Pancreas (tissue), 10 donors: Measurements from ENCODE around the gene CCDC187. TPM values are rescaled to one million over a fixed set of nuclear protein-coding genes. Genes with fewer than 3 reads are reported as not detected.

ENCODE experiments used
- ATAC-seq, 4 donors: fragments of 200-7000 bp; cut with Tn5 transposase; one replicate each; pipeline versions ENCODE4 v1.8.0 to v1.9.1; 2020; ENCODE audit warnings: mild to moderate bottlenecking in 4 of 4, moderate library complexity in 4 of 4
- DNase-seq, 6 donors: peaks; one replicate each; pipeline ENCODE4 v3.0.0-alpha.2; 2020
- FAIRE-seq: peaks from 2 replicates; lab custom pipeline; 2012; peaks lifted over from hg19 to GRCh38; lab: Jason Lieb, UNC
- H3K27ac ChIP-seq, 4 donors: fragments of 200-600 bp; sonication (generic); 1 replicate in 3 of 4; 2 replicates in 1 of 4; pipeline versions ENCODE4 v1.5.0 to v1.8.0; 2020
- H3K27me3 ChIP-seq, 4 donors: fragments of 200-600 bp; one replicate each; pipeline ENCODE4 v1.8.0; 2021
- H3K36me3 ChIP-seq, 3 donors: fragments of 200-600 bp; sonication (generic) in 1 of 3; one replicate each; pipeline versions ENCODE4 v1.5.0 to v1.8.0; 2020 to 2021
- H3K4me1 ChIP-seq, 3 donors: fragments of 200-600 bp; one replicate each; pipeline ENCODE4 v1.8.0; 2021
- H3K4me3 ChIP-seq, 4 donors: fragments of 200-600 bp; sonication (generic) in 2 of 4; one replicate each; pipeline versions ENCODE4 v1.5.0 to v1.8.0; 2020 to 2021
- H3K9me3 ChIP-seq, 4 donors: fragments of 200-600 bp; one replicate each; pipeline ENCODE4 v1.8.0; 2021
- WGBS, 2 donors: extraction: QIAGEN DNeasy Blood & Tissue Kit; methylation state at CpG; one replicate each; pipeline ENCODE4 v1.1.7; 2013; 5-methylcytosine and 5-hydroxymethylcytosine counted together
- intact Hi-C, 3 donors: fragments of 100-400 bp; cut with DNase I; formaldehyde crosslinking; loops; one replicate each; pipeline versions ENCODE4 v1.11.1 to v1.14.2; 2022
- polyA plus RNA-seq, 2 donors: library from polyadenylated mRNA; stranded (reverse); fragments of 200-250 nt; gene quantifications; one replicate each; pipeline ENCODE4 v1.2.3, GENCODE V29; 2013
- total RNA-seq, 6 donors: library from RNA; stranded (reverse); fragmentation: NEBNext Ultra II Directional in 4 of 6; extraction: Animal tissue kit (Norgen Biotek cat#: 25700) in 4 of 6; gene quantifications; one replicate each; pipeline versions ENCODE4 v1.2.1 to v1.2.4, GENCODE V29; 2021 to 2023
- TF ChIP-seq, protein P1 (sequence below), 4 donors: fragments of 200-600 bp; sonication (generic) in 3 of 4; IDR thresholded peaks; one replicate each; pipeline versions ENCODE4 v1.5.0 to v1.8.0; 2021; ENCODE audit warnings: antibody characterized with exemption in 4 of 4
- donor health status: healthy with polysubstance abuse.
- donor health status: DM: no; HTN: no; CAD: no; lungs with moderate emphysema.
- donor health status: DM: no; HTN: no; CAD: no.
- donor health status: control.
- donor health status: control.
- donor health status: Bipolar disorder and iron deficiency.
- donor health status: DM: yes; HTN: yes; CAD: no.
- donor health status: DM: no; HTN: no; CAD: no.
- donor health status: DM: no; HTN: no; CAD: no.
- donor health status: DM: yes; HTN: yes; CAD: no.

The CCDC187 gene
- total and polyA plus RNA-seq, 8 donors = 0.14 to 2.6 (median 0.43) TPM

DNA sequence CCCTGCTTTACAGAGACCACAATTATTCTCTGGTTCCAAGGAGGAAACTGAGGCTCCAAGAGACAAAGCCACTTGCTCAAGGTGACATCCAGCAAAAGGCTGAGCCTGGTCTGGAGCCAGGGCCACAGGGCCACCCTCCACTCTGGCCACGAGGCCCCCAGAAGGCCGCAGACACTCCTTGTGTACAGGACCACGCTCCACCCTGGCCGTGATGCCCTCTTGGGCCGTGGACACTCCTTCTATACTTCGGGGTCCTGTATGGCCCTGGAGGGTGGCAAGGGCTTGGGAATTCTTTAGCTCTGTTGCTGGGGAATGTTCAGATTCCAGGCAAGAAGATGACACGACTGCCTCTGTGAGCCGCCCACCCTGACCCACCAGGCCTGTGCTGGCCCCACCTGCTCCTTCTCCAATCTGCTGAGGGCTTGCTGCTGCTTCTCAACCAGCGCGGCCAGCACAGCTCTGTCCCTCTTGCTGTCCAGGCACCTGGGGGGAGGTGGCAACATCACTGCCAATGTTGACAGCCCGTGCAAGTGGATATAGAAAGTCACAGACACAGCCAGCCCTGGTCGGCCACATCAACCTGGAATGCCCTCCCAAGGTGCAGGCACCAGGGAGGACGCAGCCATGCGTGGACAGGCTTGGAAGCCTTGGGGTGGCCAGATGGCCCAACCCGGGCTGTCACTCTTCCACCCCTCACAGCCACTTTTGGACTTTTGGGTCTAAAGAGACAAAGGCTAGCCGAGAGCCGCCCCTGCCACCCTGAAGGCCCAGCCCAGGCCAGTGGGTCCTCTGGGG is 38.1 kb downstream of the CCDC187 start:
- H3K4me3 ChIP-seq = no peak overlapping the region
- TF ChIP-seq, protein P1, sequence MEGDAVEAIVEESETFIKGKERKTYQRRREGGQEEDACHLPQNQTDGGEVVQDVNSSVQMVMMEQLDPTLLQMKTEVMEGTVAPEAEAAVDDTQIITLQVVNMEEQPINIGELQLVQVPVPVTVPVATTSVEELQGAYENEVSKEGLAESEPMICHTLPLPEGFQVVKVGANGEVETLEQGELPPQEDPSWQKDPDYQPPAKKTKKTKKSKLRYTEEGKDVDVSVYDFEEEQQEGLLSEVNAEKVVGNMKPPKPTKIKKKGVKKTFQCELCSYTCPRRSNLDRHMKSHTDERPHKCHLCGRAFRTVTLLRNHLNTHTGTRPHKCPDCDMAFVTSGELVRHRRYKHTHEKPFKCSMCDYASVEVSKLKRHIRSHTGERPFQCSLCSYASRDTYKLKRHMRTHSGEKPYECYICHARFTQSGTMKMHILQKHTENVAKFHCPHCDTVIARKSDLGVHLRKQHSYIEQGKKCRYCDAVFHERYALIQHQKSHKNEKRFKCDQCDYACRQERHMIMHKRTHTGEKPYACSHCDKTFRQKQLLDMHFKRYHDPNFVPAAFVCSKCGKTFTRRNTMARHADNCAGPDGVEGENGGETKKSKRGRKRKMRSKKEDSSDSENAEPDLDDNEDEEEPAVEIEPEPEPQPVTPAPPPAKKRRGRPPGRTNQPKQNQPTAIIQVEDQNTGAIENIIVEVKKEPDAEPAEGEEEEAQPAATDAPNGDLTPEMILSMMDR (IDR thresholded peaks at IDR 0.05) = no peak
- H3K4me1 ChIP-seq = peaks cover 0 to 5% (median 0%) of the 10 kb centered on the region in 3 donors
- FAIRE-seq (no peak), ATAC-seq (no peak), DNase-seq (peak in 2 of 6 donors; percentile 27 to 61)
- 91 to 93% methylated on average over 17 of the region's 17 CpGs for WGBS, 2 donors
- H3K9me3 ChIP-seq = no peaks in the 10 kb centered on the region
- no peak overlapping the region for H3K27ac ChIP-seq
- no peaks in the 10 kb centered on the region for H3K27me3 ChIP-seq
- intact Hi-C loops = no loop called here
- H3K36me3 ChIP-seq = no peaks in the 10 kb centered on the region

DNA sequence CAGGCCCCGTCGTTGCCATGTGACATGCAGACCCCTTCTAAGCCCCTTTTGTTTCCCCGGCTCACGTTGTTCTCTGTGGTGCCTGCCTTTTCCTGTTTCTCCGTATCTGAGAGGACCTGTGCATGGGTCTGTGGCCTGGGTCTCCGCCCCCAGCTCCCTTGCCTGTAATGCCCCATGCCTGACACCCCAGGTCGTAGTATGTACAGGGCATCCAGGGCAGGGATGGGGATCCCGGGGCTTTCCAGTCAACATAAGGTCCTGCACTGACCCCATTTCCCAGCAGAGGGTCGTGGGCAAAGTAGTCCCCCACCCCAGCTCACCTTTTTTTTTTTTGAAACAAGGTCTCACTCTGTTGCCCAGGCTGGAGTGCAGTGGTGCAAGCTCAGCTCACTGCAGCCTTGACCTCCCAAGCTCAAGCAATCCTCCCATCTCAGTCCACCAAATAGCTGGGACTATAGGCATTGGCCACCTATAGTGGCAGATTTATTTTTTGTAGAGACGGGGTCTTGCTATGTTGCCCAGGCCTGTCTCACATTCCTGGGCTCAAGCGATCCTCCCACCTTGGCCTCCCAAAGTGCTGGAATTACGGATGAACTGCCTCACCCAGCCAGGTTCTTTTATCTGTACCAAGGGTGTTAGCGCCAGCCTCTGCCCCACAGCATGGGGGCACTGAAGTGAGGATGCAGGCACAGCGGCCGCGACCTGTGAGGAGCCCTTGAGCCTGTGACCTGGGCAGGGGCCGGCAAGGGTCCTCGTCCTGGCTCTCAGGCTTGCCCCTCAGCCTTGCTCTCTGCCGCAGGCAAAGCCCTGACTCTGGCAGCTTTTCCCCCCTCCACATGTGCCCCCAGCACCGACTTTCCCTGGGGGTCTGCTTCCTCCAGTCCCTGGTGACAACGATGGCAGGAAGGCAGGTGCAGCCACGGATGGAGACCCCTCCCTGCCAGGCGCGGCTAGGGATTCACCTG is 39.2 kb downstream of the CCDC187 start:
- FAIRE-seq (no peak), ATAC-seq (no peak), DNase-seq (peak in 1 of 6 donors; percentile 60)
- WGBS, 2 donors = 84 to 88% methylated on average over 23 to 24 of the region's 24 CpGs
- Histone ChIP-seq H3K27ac (no peak overlapping the region), H3K36me3 (no peaks in the 10 kb centered on the region), H3K9me3 (no peaks in the 10 kb centered on the region), H3K4me3 (no peak overlapping the region), H3K27me3 (no peaks in the 10 kb centered on the region), H3K4me1 (peaks cover 0 to 5% (median 0%) of the 10 kb centered on the region in 3 donors)
- intact Hi-C loops = no loop called here
- TF ChIP-seq, protein P1 (IDR thresholded peaks at IDR 0.05) = no peak

DNA sequence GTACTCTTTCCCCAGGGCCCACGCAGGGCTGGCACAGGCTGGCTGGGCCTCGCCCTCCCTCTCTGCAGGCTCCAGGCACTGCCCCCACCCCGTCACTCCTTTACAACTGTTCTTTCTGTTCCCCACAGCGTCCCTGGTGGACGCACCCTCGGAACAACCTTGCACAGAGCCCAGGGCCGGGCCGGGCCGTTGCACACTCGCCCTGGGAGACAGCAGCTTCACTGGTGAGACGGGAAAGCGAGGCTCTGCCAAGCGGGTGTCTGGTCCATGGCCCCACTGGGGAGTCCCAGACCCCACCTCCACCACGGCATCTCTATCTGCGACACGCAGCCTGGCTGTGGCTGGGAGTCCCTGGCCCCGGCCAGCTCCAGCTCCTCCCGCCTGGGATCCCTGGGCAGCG is 39.9 kb downstream of the CCDC187 start:
- 86 to 90% methylated on average over 16 to 19 of the region's 19 CpGs for WGBS, 2 donors
- Histone ChIP-seq H3K27me3 (no peaks in the 10 kb centered on the region), H3K4me1 (peaks cover 0 to 5% (median 0%) of the 10 kb centered on the region in 3 donors), H3K4me3 (no peak overlapping the region), H3K27ac (no peak overlapping the region), H3K9me3 (no peaks in the 10 kb centered on the region), H3K36me3 (no peaks in the 10 kb centered on the region)
- ATAC-seq (no peak), DNase-seq (peak in 2 of 6 donors; percentile 34 to 72), FAIRE-seq (no peak)
- intact Hi-C loops = no loop called here
- TF ChIP-seq, protein P1 (IDR thresholded peaks at IDR 0.05) = no peak

- ATAC-seq (no peak), DNase-seq (peak in 2 of 6 donors; percentile 28 to 59), FAIRE-seq (no peak)
- intact Hi-C loops = no loop called here
- Histone ChIP-seq H3K36me3 (no peaks in the 10 kb centered on the region), H3K27me3 (no peaks in the 10 kb centered on the region), H3K27ac (no peak overlapping the region), H3K4me1 (peaks cover 0 to 4% (median 0%) of the 10 kb centered on the region in 3 donors), H3K4me3 (no peak overlapping the region), H3K9me3 (no peaks in the 10 kb centered on the region)
- 91 to 100% methylated on average over 4 to 6 of the region's 6 CpGs for WGBS, 2 donors
- TF ChIP-seq, protein P1 (IDR thresholded peaks at IDR 0.05) = no peak
Observed at GRCh38 chr9:136262671-136263178, 41.2 kb downstream of the CCDC187 start.
